H1 (cell line): Measurements from ENCODE around the gene FOXF1. TPM values are rescaled to one million over a fixed set of nuclear protein-coding genes. Genes with fewer than 3 reads are reported as not detected.

Experiments used
- CBX5 ChIP-seq: fragments of 300-800, 300-1000 bp; sonication (generic); IDR thresholded peaks from 2 replicates; pipeline ENCODE4 v1.7.1; 2016; ENCODE audit warnings: antibody characterized with exemption, low read length, low read depth
- CREB1 ChIP-seq: IDR thresholded peaks from 2 replicates; pipeline ENCODE4 v1.6.1; 2012; ENCODE audit warnings: inconsistent platforms
- RXRA ChIP-seq: IDR thresholded peaks from 2 replicates; pipeline ENCODE4 v1.6.1; 2011; ENCODE audit warnings: low read depth, mild to moderate bottlenecking, low read length, moderate library complexity; ENCODE audit not compliant: insufficient read depth
- SIRT6 ChIP-seq: IDR thresholded peaks from one replicate; pipeline ENCODE4 v1.7.1; 2012; ENCODE audit warnings: low read length, inconsistent platforms
- TCF12 ChIP-seq: IDR thresholded peaks from 2 replicates; pipeline ENCODE4 v1.6.1; 2011; ENCODE audit warnings: low read depth, mild to moderate bottlenecking, low read length
- polyA plus RNA-seq, 7 experiments: library from polyadenylated mRNA; depleted of rRNA in 3 of 7; stranded (reverse) in 5 of 7; unstranded in 2 of 7; fragments of >200 nt in 5 of 7; fragments of 200-250 nt in 2 of 7; gene quantifications; 1 replicate in 5 of 7; 2 replicates in 1 of 7; 4 replicates in 1 of 7; pipeline versions ENCODE4 v1.2.1 to v1.2.3, GENCODE V29; 2011 to 2013; ENCODE audit warnings: missing spikeins in 2 of 7, mixed read lengths in 2 of 7
- total RNA-seq: library from RNA; stranded (reverse); fragmentation: NEBNext Ultra II Directional; extraction: Animal tissue kit (Norgen Biotek cat#: 25700); gene quantifications from 2 replicates; pipeline ENCODE4 v1.2.1, GENCODE V29; 2021
- TF ChIP-seq, protein P1 (sequence below): IDR thresholded peaks from 2 replicates; pipeline ENCODE4 v1.6.1; 2012; ENCODE audit warnings: inconsistent platforms

The FOXF1 gene
- total and polyA plus RNA-seq, 2 of the 8 experiments (the other 6 are each of a cell fraction or from before 2014, with no cell fraction given): 0.02 TPM; not detected in 1

DNA sequence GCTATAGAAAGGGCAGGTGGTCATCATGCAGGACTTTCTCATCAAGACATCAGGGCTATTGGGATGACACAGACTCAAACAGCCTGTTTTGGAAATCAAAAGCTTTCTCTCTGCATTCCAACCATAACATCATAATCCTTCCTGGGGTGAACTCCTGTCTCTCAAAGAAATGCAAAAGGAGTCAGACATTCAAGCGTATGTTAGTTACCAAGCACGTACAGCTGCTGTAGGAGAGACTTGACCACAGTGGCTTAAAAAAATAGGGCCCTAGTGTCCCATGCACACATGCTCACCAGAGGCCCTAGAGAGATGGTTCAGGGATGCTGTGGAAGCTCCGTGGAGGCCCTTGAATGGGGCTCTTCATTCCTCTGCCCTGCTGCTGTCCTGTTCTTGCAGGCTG is 24.6 kb upstream of the FOXF1 start (continued):
- TF ChIP-seq SIRT6: no peak
- no peak for TF ChIP-seq CREB1
- TF ChIP-seq CBX5: no peak
- no peak for TF ChIP-seq TCF12
- TF ChIP-seq, protein P1, sequence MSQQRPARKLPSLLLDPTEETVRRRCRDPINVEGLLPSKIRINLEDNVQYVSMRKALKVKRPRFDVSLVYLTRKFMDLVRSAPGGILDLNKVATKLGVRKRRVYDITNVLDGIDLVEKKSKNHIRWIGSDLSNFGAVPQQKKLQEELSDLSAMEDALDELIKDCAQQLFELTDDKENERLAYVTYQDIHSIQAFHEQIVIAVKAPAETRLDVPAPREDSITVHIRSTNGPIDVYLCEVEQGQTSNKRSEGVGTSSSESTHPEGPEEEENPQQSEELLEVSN: no peak
- TF ChIP-seq RXRA: no peak
